Iris pigment epithelial cell (primary cell): ENCODE data around the gene ADGRL3.

Source experiments
- DNase-seq: peaks from one replicate; pipeline ENCODE4 v3.0.0-alpha.2; 2011; ENCODE audit warnings: low read depth

ADGRL3 gene

GRCh38 chr4:61997831-61998230 is 797.7 kb downstream of the ADGRL3 start:
- DNase-seq: no peak

- no peak for DNase-seq
Measured at GRCh38 chr4:62003695-62004094, 803.6 kb downstream of the ADGRL3 start.

- DNase-seq: no peak
Measured at GRCh38 chr4:62004881-62005280, 804.8 kb downstream of the ADGRL3 start.

- no peak for DNase-seq
Measured at GRCh38 chr4:62006108-62006507, 806.0 kb downstream of the ADGRL3 start.

GRCh38 chr4:62015043-62015739 is 815.1 kb downstream of the ADGRL3 start:
- DNase-seq: no peak

- no peak for DNase-seq
Measured at GRCh38 chr4:62018537-62018936, 818.4 kb downstream of the ADGRL3 start.

GRCh38 chr4:62023633-62024032 is 823.5 kb downstream of the ADGRL3 start:
- no peak for DNase-seq

GRCh38 chr4:62028745-62029144 is 828.6 kb downstream of the ADGRL3 start:
- no peak for DNase-seq

GRCh38 chr4:62030958-62031357 is 830.8 kb downstream of the ADGRL3 start:
- DNase-seq: no peak

- DNase-seq: no peak
Measured at GRCh38 chr4:62037571-62037970, 837.4 kb downstream of the ADGRL3 start.

GRCh38 chr4:62051332-62051731 is 851.2 kb downstream of the ADGRL3 start:
- no peak for DNase-seq

- no peak for DNase-seq
Measured at GRCh38 chr4:62053974-62054373, 853.8 kb downstream of the ADGRL3 start.

- DNase-seq: no peak
Measured at GRCh38 chr4:62057031-62057430, 856.9 kb downstream of the ADGRL3 start.

GRCh38 chr4:62058571-62058970 is 858.4 kb downstream of the ADGRL3 start:
- no peak for DNase-seq

- no peak for DNase-seq
Measured at GRCh38 chr4:62070291-62070852, 870.2 kb downstream of the ADGRL3 start.

- DNase-seq: no peak
Measured at GRCh38 chr4:62075089-62075488, 875.0 kb downstream of the ADGRL3 start.

GRCh38 chr4:62075521-62075920 is 875.4 kb downstream of the ADGRL3 start:
- DNase-seq: no peak

GRCh38 chr4:62077406-62077805 is 877.3 kb downstream of the ADGRL3 start:
- DNase-seq: no peak

- no peak for DNase-seq
Measured at GRCh38 chr4:62080431-62080830, 880.3 kb downstream of the ADGRL3 start.

- no peak for DNase-seq
Measured at GRCh38 chr4:62087706-62088105, 887.6 kb downstream of the ADGRL3 start.

- DNase-seq: no peak
Measured at GRCh38 chr4:62093735-62094134, 893.6 kb downstream of the ADGRL3 start.

- DNase-seq: no peak
Measured at GRCh38 chr4:62096881-62097280, 896.8 kb downstream of the ADGRL3 start.

- no peak for DNase-seq
Measured at GRCh38 chr4:62115216-62115615, 915.1 kb downstream of the ADGRL3 start.

GRCh38 chr4:62117886-62118285 is 917.8 kb downstream of the ADGRL3 start:
- no peak for DNase-seq
